Sigmoid colon (tissue), 4 donors: ENCODE results near the gene TCF20.

Experiments
- CTCF ChIP-seq, 4 experiments: fragments of 450-650 bp in 3 of 4; fragments of 200-600 bp in 1 of 4; IDR thresholded peaks; one replicate each; pipeline ENCODE4 v1.5.1; 2016 to 2019; ENCODE audit warnings: antibody characterized with exemption in 4 of 4, mild to moderate bottlenecking in 3 of 4, moderate library complexity in 2 of 4
- EP300 ChIP-seq, 4 donors: sonication (generic); formaldehyde crosslinking; IDR thresholded peaks; one replicate each; pipeline ENCODE4 v1.6.1; 2017; ENCODE audit warnings: antibody characterized with exemption in 4 of 4
- POLR2A ChIP-seq, 2 donors: fragments of 450-650 bp; IDR thresholded peaks; one replicate each; pipeline ENCODE4 v1.6.1; 2016; ENCODE audit warnings: antibody characterized with exemption in 2 of 2, mild to moderate bottlenecking in 2 of 2, moderate library complexity in 2 of 2

GRCh38 chr22:42296883-42297282 lies 26.4 kb upstream of the TCF20 start:
- TF ChIP-seq POLR2A (IDR thresholded peaks at IDR 0.05) (no peak), EP300 (IDR thresholded peaks at IDR 0.05) (no peak), CTCF (IDR thresholded peaks at IDR 0.05) (no peak)
